GM12864 (cell line): ENCODE results near the gene NAA15.
"Not testable (repeated sequence)": the region's sequence is repeated elsewhere in the genome, so short reads cannot be mapped to it uniquely, and the experiment has no call there.

Source experiments
- DNase-seq: peaks from one replicate; pipeline ENCODE4 v3.0.0-alpha.2; 2011; ENCODE audit warnings: low read depth
- H3K4me3 ChIP-seq: 2 replicates; pipeline ENCODE4 v1.5.1; 2011; ENCODE audit warnings: mild to moderate bottlenecking, low read depth, low read length, control low read depth
- TF ChIP-seq, protein P1 (sequence below): IDR thresholded peaks from 2 replicates; pipeline ENCODE4 v1.5.1; 2011; ENCODE audit warnings: low read depth, mild to moderate bottlenecking, moderate library complexity, low read length, control low read depth, inconsistent platforms; ENCODE audit errors: missing control alignments

The NAA15 gene

GRCh38 chr4:139389991-139390390 lies 88.7 kb downstream of the NAA15 start:
- TF ChIP-seq, protein P1, sequence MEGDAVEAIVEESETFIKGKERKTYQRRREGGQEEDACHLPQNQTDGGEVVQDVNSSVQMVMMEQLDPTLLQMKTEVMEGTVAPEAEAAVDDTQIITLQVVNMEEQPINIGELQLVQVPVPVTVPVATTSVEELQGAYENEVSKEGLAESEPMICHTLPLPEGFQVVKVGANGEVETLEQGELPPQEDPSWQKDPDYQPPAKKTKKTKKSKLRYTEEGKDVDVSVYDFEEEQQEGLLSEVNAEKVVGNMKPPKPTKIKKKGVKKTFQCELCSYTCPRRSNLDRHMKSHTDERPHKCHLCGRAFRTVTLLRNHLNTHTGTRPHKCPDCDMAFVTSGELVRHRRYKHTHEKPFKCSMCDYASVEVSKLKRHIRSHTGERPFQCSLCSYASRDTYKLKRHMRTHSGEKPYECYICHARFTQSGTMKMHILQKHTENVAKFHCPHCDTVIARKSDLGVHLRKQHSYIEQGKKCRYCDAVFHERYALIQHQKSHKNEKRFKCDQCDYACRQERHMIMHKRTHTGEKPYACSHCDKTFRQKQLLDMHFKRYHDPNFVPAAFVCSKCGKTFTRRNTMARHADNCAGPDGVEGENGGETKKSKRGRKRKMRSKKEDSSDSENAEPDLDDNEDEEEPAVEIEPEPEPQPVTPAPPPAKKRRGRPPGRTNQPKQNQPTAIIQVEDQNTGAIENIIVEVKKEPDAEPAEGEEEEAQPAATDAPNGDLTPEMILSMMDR, result no peak
- DNase-seq, result no peak

DNA sequence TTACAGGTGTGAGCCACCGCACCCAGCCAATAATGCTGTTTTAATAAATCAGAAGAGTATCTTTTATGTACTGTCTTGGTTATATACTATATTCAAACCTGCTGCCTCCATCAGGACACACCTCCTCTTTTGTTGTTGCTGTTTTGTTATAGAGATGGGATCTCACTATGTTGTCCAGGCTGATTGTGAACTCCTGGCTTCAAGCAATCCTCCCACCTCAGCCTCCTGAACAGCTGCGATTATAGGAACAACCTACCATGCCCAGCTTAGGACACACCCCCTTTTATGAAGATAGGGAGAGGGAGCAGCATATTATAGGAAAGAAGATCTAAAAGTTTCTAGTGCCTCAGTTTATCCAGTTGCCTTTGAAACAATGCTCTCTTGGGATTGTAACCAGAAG lies 90.4 kb downstream of the NAA15 start:
- TF ChIP-seq, protein P1, result no peak
- H3K4me3 ChIP-seq, result no peak overlapping the region
- DNase-seq, result no peak

More at GRCh38 chr4:139389991-139390390, 88.7 kb downstream of the NAA15 start:
- no peak overlapping the region for H3K4me3 ChIP-seq

DNA sequence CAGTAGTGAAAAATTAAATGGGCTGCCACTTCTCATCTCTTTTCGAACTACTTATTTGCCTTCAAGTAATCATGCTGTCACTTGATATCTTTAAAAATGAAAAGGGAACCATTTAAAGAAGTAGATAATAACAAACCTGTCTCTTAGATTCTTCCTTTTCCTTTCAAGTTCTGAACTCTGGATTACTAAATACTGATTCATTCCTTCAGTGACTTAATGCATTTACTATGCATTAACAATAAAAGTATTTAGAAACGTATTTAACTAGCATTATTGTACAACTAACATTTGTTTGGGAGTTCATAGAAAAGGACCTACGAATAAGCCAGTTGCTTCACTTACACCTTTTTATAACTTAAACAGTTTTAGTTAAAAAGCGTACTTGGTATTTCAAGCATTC lies 91.5 kb downstream of the NAA15 start:
- TF ChIP-seq, protein P1, result no peak
- no peak overlapping the region for H3K4me3 ChIP-seq
- DNase-seq, result no peak

DNA sequence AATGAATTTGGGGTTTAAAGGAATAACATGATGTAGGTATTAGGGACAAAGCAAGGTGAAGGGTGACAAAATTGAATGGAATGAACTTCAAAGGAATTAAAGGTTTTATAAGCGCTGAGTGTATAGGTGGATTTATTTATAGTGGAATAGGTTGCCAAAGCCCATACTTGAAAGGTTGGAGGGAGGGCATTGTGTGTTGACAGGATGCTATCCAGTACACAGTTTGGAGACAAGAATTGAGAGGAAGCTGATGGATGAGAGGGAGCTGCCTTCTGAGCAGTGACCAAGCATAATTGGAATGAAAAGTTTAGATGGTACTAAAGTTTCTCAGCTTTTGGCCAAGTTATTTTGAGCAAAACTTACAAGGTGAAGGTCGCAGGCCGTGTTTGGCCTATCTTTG lies 100.1 kb downstream of the NAA15 start:
- H3K4me3 ChIP-seq, result no peak overlapping the region
- no peak for DNase-seq
- TF ChIP-seq, protein P1, result no peak

DNA sequence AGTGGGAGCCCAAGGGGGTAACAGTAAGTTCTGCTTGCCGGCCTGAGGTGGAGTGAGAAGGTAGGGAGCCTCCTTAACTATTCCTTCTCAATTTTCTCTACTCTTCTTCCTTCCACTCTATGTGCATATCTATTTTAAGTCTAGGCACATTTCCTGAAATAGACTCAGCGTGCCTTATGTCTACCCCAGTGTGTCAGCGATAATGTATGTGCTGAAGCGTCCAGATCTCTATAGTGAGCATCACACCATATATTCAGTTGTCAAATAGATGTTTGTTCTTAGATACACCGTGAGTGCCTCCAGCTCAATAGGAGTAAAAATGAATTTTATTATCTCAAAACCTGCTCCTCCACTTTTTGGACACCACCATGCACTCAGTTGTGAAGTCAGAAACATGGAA lies 101.1 kb downstream of the NAA15 start:
- no peak overlapping the region for H3K4me3 ChIP-seq
- no peak for DNase-seq
- TF ChIP-seq, protein P1, result no peak

DNA sequence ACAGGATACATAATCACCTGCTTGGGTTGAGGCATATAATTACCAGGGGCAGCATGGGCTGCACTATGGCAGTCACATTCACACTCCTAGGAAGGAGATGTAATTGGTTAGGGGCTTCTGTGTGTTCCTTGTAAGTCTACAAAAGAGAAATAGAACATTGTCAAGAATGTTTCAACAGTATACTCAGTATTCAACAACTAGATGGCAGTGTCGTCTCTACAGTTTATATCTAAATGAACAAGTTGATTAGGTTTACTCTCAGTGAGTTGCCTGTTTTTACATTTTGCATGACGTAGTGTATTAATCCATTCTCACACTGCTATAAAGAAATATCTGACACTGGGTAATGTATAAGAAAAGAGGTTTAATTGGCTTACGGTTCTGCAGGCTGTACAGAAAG lies 102.2 kb downstream of the NAA15 start:
- no peak for DNase-seq
- H3K4me3 ChIP-seq, result no peak overlapping the region
- TF ChIP-seq, protein P1, result no peak

- H3K4me3 ChIP-seq, result no peak overlapping the region
- TF ChIP-seq, protein P1, result no peak
- DNase-seq, result no peak
Measured at GRCh38 chr4:139410312-139410711, 109.0 kb downstream of the NAA15 start.

DNA sequence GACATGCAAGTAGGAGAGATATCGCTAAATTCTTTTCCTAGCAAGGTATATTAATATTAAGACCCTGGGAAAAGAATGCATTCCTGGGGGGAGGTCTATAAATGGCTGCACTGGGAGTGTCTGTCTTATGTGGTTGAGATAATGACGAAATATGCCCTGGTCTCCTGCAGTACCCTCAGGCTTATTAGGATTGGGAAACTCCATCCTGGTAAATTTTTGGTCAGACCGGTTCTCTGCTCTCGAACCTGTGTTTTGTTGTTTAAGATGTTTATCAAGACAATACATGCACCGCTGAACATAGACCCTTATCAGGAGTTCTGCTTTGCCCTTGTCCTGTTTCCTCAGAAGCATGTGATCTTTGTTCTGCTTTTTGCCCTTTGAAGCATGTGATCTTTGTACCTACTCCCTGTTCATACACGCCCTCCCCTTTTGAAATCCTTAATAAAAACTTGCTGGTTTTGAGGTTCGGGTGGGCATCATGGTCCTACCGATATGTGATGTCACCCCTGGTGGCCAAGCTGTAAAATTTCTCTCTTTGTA lies 113.4 kb downstream of the NAA15 start:
- not testable (repeated sequence) for H3K4me3 ChIP-seq, DNase-seq
